Suprapubic skin (tissue), 4 donors: ENCODE results near the gene ZSCAN30. TPM values are rescaled to one million over a fixed set of nuclear protein-coding genes. Genes with fewer than 3 reads are reported as not detected.
A peak's percentile ranks its signal among the peaks of the same experiment; 100 is the strongest.

Experiments used
- DNase-seq, 2 donors: peaks; one replicate each; pipeline ENCODE4 v3.0.0-alpha.2; 2019; ENCODE audit warnings: low spot score in 2 of 2
- H3K27ac ChIP-seq: fragments of 200-600 bp; sonication (generic); one replicate; pipeline ENCODE4 v1.5.1; 2019
- H3K27me3 ChIP-seq: fragments of 200-600 bp; sonication (generic); one replicate; pipeline ENCODE4 v1.5.1; 2019
- H3K36me3 ChIP-seq: fragments of 200-600 bp; sonication (generic); one replicate; pipeline ENCODE4 v1.5.1; 2019
- H3K4me1 ChIP-seq: fragments of 200-600 bp; sonication (generic); one replicate; pipeline ENCODE4 v1.5.1; 2019
- H3K4me3 ChIP-seq: fragments of 200-600 bp; sonication (generic); one replicate; pipeline ENCODE4 v1.5.1; 2019; ENCODE audit warnings: mild to moderate bottlenecking
- H3K9me3 ChIP-seq: fragments of 200-600 bp; sonication (generic); one replicate; pipeline ENCODE4 v1.5.1; 2019
- EP300 ChIP-seq: sonication (generic); formaldehyde crosslinking; IDR thresholded peaks from one replicate; pipeline ENCODE4 v1.6.1; 2017; ENCODE audit warnings: antibody characterized with exemption
- POLR2A ChIP-seq, 2 donors: fragments of 450-650 bp; IDR thresholded peaks; one replicate each; pipeline ENCODE4 v1.6.1; 2017; ENCODE audit warnings: antibody characterized with exemption in 2 of 2, mild to moderate bottlenecking in 2 of 2, moderate library complexity in 2 of 2
- POLR2AphosphoS5 ChIP-seq, 3 donors: sonication (generic); formaldehyde crosslinking; IDR thresholded peaks; one replicate each; pipeline ENCODE4 v1.6.1; 2017; ENCODE audit warnings: antibody characterized with exemption in 3 of 3
- WGBS: methylation state at CpG from one replicate; pipeline ENCODE4 v1.1.5; 2018; 5-methylcytosine and 5-hydroxymethylcytosine counted together
- total RNA-seq, 4 donors: library from RNA; depleted of rRNA; stranded (reverse); fragments of >200 nt; gene quantifications; one replicate each; pipeline ENCODE4 v1.1.0, GENCODE V29; 2016
- TF ChIP-seq, protein P1 (sequence below), 2 donors: fragments of 200-600 bp in 1 of 2; fragments of 450-650 bp in 1 of 2; sonication (generic) in 1 of 2; IDR thresholded peaks; one replicate each; pipeline ENCODE4 v1.5.1; 2016 to 2019; ENCODE audit warnings: antibody characterized with exemption in 2 of 2, mild to moderate bottlenecking in 1 of 2, moderate library complexity in 1 of 2

ZSCAN30 gene
- total RNA-seq: 10 to 100 TPM in 2 of 4 donors, 1 to 10 TPM in 2; 9.6 to 25.2 (median 10.7) TPM

DNA sequence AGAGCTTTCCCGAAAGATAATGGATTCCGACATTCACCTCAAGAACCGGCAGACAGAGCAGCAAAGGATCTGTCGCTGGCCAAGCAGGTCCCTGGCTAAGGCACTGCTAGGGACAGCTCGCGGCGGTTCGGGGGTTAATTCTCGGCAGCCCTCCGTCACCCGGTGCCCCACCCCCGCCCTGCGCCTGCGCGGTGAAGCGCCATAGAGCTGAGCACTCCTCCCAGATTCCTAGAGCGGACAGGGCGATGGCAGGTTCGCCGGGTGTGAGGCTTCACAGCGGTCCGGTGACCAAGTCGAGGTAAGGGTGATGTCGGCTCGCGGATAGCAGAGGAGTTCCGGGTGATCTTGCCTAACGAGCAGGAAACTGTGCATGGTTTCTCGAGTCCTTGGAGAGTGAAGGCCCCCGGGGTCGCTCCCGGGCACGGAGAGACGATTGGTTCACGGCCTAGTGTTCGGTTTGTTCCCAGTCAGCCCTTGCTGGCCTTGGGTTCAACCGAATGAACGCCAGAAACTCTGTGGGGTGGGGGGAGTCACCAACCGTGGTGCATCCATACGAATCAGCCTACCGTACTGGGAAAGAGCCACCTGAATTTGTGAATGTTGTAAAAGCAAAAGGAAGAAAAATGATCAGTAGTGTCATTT is at the start of gene ZSCAN30:
Gene ZSCAN30 (minus strand): TSS at position 136 of the 642 bp plus-strand sequence. CDS start 25,877 bp downstream, outside the sequence.
- H3K27me3 ChIP-seq: no peaks in the 10 kb centered on the region
- peak within 1 kb of the TSS; percentile 84 for H3K27ac ChIP-seq
- DNase-seq: peak; percentile 96 to 98
- peaks cover 4% of the 10 kb centered on the region for H3K9me3 ChIP-seq
- TF ChIP-seq, protein P1, sequence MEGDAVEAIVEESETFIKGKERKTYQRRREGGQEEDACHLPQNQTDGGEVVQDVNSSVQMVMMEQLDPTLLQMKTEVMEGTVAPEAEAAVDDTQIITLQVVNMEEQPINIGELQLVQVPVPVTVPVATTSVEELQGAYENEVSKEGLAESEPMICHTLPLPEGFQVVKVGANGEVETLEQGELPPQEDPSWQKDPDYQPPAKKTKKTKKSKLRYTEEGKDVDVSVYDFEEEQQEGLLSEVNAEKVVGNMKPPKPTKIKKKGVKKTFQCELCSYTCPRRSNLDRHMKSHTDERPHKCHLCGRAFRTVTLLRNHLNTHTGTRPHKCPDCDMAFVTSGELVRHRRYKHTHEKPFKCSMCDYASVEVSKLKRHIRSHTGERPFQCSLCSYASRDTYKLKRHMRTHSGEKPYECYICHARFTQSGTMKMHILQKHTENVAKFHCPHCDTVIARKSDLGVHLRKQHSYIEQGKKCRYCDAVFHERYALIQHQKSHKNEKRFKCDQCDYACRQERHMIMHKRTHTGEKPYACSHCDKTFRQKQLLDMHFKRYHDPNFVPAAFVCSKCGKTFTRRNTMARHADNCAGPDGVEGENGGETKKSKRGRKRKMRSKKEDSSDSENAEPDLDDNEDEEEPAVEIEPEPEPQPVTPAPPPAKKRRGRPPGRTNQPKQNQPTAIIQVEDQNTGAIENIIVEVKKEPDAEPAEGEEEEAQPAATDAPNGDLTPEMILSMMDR (IDR thresholded peaks at IDR 0.05): no peak
- peak in 1 of 2 donors; percentile 72 for TF ChIP-seq POLR2A (IDR thresholded peaks at IDR 0.05)
- peak in 2 of 3 donors; percentile 36 to 86 for TF ChIP-seq POLR2AphosphoS5 (IDR thresholded peaks at IDR 0.05)
- 2% methylated on average over 14 of the region's 41 CpGs for WGBS
- peak within 1 kb of the TSS; percentile 69 for H3K4me3 ChIP-seq
- H3K4me1 ChIP-seq: peaks cover 31% of the 10 kb centered on the region
- H3K36me3 ChIP-seq: peaks cover 11% of the 10 kb centered on the region

DNA sequence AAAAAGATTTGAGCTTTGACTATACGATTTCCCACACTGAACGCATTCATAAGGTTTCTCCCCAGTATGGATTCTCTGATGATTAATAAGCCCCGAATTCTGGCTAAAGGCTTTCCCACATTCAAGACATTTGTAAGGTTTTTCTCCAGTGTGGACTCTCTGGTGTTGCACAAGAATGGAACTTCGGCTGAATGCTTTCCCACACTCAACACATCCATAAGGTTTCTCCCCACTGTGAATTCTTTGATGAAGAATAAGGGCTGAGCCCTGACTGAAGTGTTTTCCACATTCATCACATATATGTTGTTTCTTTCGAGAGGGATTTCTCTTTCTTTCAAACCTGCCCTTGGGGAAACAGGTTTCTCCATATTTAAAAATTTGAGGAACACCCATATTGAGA is 47.3 kb upstream of the ZSCAN30 start:
- Histone ChIP-seq H3K27ac (no peak overlapping the region), H3K36me3 (peaks cover 77% of the 10 kb centered on the region)

DNA sequence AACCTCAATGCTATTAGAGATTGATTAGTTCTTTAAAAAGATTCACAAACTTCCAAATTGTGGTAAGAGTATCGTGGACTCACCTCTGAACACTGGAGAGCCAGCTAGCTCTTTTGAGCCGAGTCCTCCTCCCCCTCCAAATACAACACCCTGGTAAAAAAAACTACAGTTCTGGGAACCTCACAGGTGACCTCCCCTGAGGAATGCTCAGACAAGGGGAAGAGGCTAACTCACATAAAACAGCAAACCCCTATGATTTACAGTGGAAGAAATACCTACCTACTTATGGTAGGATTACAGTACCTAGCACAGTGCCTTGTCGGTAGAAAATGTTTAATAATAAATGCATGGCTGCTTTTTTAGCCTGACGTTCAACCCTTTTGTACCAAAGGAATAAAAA is 45.8 kb upstream of the ZSCAN30 start:
- Histone ChIP-seq H3K27ac (no peak overlapping the region), H3K4me1 (no peaks in the 10 kb centered on the region), H3K4me3 (no peak overlapping the region), H3K9me3 (no peaks in the 10 kb centered on the region), H3K27me3 (no peaks in the 10 kb centered on the region), H3K36me3 (peaks cover 83% of the 10 kb centered on the region)
- DNase-seq: no peak
- whole genome bisulfite sequencing: 87% methylated on average over 4 of the region's 4 CpGs
- no peak for TF ChIP-seq EP300
- no peak for TF ChIP-seq POLR2AphosphoS5 (IDR thresholded peaks at IDR 0.05)
- TF ChIP-seq POLR2A (IDR thresholded peaks at IDR 0.05): no peak
- TF ChIP-seq, protein P1 (IDR thresholded peaks at IDR 0.05): no peak

More for the DNA sequence above, 47.3 kb upstream of the ZSCAN30 start:
- TF ChIP-seq, protein P1 (IDR thresholded peaks at IDR 0.05): no peak
- no peak for TF ChIP-seq POLR2AphosphoS5 (IDR thresholded peaks at IDR 0.05)
- no peak for TF ChIP-seq POLR2A (IDR thresholded peaks at IDR 0.05)
- no peak for TF ChIP-seq EP300
- no peaks in the 10 kb centered on the region for H3K27me3 ChIP-seq
- H3K4me3 ChIP-seq: no peak overlapping the region
- H3K9me3 ChIP-seq: no peaks in the 10 kb centered on the region
- H3K4me1 ChIP-seq: peaks cover 10% of the 10 kb centered on the region
- WGBS: 90% methylated on average over 5 of the region's 5 CpGs
- no peak for DNase-seq

DNA sequence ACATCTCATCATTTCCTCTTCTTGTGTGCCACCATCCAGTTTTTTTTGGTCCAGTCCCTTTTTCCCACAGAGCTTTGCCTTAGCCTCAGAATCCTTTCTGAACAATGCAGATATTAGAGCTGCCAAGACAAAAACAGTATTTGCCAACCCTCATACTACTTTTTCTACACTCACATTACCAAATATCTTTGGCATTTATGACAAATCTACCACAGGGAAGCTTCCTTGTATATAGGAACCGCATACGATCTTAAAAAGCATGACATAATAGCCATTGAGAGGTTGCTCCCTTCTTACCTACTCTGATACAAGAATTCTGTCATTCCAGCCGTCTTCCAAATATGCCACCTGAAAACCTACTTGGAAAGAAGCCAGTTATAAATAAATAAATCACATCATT is 44.8 kb upstream of the ZSCAN30 start:
- H3K36me3 ChIP-seq: peaks cover 75% of the 10 kb centered on the region
- no peaks in the 10 kb centered on the region for H3K27me3 ChIP-seq
- H3K9me3 ChIP-seq: no peaks in the 10 kb centered on the region
- H3K4me1 ChIP-seq: no peaks in the 10 kb centered on the region
- 74% methylated on average over 3 of the region's 3 CpGs for WGBS
- H3K4me3 ChIP-seq: no peak overlapping the region
- no peak overlapping the region for H3K27ac ChIP-seq
- DNase-seq: no peak
- TF ChIP-seq POLR2AphosphoS5 (IDR thresholded peaks at IDR 0.05) (no peak), POLR2A (IDR thresholded peaks at IDR 0.05) (no peak), EP300 (no peak)
- TF ChIP-seq, protein P1 (IDR thresholded peaks at IDR 0.05): no peak

DNA sequence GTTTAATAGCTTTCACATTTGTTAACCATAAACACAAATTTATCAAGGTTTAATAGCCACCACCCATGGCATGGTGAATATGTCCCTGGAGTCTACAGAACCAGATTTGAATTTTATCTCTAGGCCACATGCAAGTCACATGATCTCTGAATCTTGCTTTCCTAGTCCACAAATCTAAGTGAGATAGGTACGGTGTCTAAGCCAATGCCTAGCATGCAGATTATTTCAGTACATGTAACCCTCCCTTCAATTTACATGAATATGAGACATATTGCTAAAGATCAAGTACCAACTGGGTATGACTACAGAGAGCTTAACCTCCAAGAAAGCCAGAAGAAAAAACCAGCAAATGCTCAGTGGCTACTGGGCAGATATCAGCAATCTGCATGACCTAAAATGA is 44.2 kb upstream of the ZSCAN30 start:
- Histone ChIP-seq H3K9me3 (no peaks in the 10 kb centered on the region), H3K27me3 (no peaks in the 10 kb centered on the region), H3K4me3 (no peak overlapping the region), H3K27ac (no peak overlapping the region), H3K36me3 (peaks cover 69% of the 10 kb centered on the region), H3K4me1 (no peaks in the 10 kb centered on the region)
- 100% methylated on average over 1 of the region's 1 CpG for WGBS
- no peak for DNase-seq
- TF ChIP-seq POLR2AphosphoS5 (IDR thresholded peaks at IDR 0.05): no peak
- TF ChIP-seq, protein P1 (IDR thresholded peaks at IDR 0.05): no peak
- no peak for TF ChIP-seq POLR2A (IDR thresholded peaks at IDR 0.05)
- no peak for TF ChIP-seq EP300
